SK-N-MC (cell line): Measurements from ENCODE around the gene YIPF2.

Experiments
- DNase-seq: peaks from one replicate; pipeline ENCODE4 v3.0.0-alpha.2; 2011; ENCODE audit warnings: low read depth, low spot score
- H3K27ac ChIP-seq: fragments of 200-600 bp; sonication (generic); 2 replicates; pipeline ENCODE4 v1.5.1; 2016; ENCODE audit warnings: mixed run types
- H3K36me3 ChIP-seq: fragments of 200-600 bp; sonication (generic); 2 replicates; pipeline ENCODE4 v1.6.1; 2017; ENCODE audit warnings: antibody characterized with exemption, low read length, mixed read lengths; ENCODE audit not compliant: insufficient read depth
- H3K4me3 ChIP-seq: fragments of 200-600 bp; sonication (generic); 2 replicates; pipeline ENCODE4 v1.5.1; 2016
- H3K9ac ChIP-seq: fragments of 200-600 bp; sonication (generic); 2 replicates; pipeline ENCODE4 v1.8.0; 2017; ENCODE audit warnings: mixed run types, mixed read lengths; ENCODE audit not compliant: insufficient read length
- H3K9me3 ChIP-seq: fragments of 200-600 bp; sonication (generic); 2 replicates; pipeline ENCODE4 v1.6.1; 2017; ENCODE audit warnings: low read depth, mild to moderate bottlenecking, antibody characterized with exemption, low read length, moderate library complexity, mixed read lengths
- EZH2 ChIP-seq: fragments of 200-600 bp; sonication (generic); IDR thresholded peaks from one replicate; pipeline ENCODE4 v1.6.1; 2017; ENCODE audit warnings: antibody characterized with exemption
- FOXP2 ChIP-seq: optimal IDR thresholded peaks from 2 replicates; pipeline ENCODE3; 2011; ENCODE audit warnings: mild to moderate bottlenecking, moderate library complexity; ENCODE audit not compliant: insufficient read depth; ENCODE audit errors: extremely low read length, control extremely low read depth
- POLR2AphosphoS5 ChIP-seq: IDR thresholded peaks from 2 replicates; pipeline ENCODE4 v1.6.1; 2012; ENCODE audit warnings: mild to moderate bottlenecking, low read depth, low read length, borderline replicate concordance

YIPF2 gene

GRCh38 chr19:10899151-10899653 lies 29.2 kb downstream of the YIPF2 start:
- H3K9ac ChIP-seq: no peak overlapping the region
- DNase-seq: no peak
- H3K36me3 ChIP-seq: no peaks in the 10 kb centered on the region; the same call in 1 of the 2 replicates
- no peak for TF ChIP-seq POLR2AphosphoS5
- no peak for TF ChIP-seq EZH2
- TF ChIP-seq FOXP2: no peak
- no peak overlapping the region for H3K27ac ChIP-seq
- H3K9me3 ChIP-seq: no peaks in the 10 kb centered on the region
- no peak overlapping the region for H3K4me3 ChIP-seq

GRCh38 chr19:10898633-10899032 lies 29.8 kb downstream of the YIPF2 start:
- no peak for DNase-seq
- no peak for TF ChIP-seq EZH2
- no peak for TF ChIP-seq FOXP2
- no peak for TF ChIP-seq POLR2AphosphoS5
- Histone ChIP-seq H3K9me3 (no peaks in the 10 kb centered on the region), H3K4me3 (no peak overlapping the region), H3K27ac (no peak overlapping the region), H3K9ac (no peak overlapping the region), H3K36me3 (no peaks in the 10 kb centered on the region)

GRCh38 chr19:10896851-10897526 lies 31.4 kb downstream of the YIPF2 start:
- no peak overlapping the region for H3K4me3 ChIP-seq
- H3K36me3 ChIP-seq: no peaks in the 10 kb centered on the region
- H3K9me3 ChIP-seq: no peaks in the 10 kb centered on the region
- TF ChIP-seq POLR2AphosphoS5: no peak
- H3K9ac ChIP-seq: no peak overlapping the region
- no peak overlapping the region for H3K27ac ChIP-seq
- DNase-seq: no peak

GRCh38 chr19:10895920-10896319 lies 32.5 kb downstream of the YIPF2 start:
- no peak overlapping the region for H3K4me3 ChIP-seq
- H3K9ac ChIP-seq: no peak overlapping the region
- TF ChIP-seq FOXP2 (no peak), EZH2 (no peak), POLR2AphosphoS5 (no peak)
- H3K27ac ChIP-seq: no peak overlapping the region
- H3K36me3 ChIP-seq: no peaks in the 10 kb centered on the region
- H3K9me3 ChIP-seq: no peaks in the 10 kb centered on the region
- DNase-seq: no peak

GRCh38 chr19:10895363-10895762 lies 33.1 kb downstream of the YIPF2 start:
- H3K27ac ChIP-seq: no peak overlapping the region
- no peak overlapping the region for H3K9ac ChIP-seq
- H3K4me3 ChIP-seq: no peak overlapping the region
- DNase-seq: no peak
- H3K36me3 ChIP-seq: no peaks in the 10 kb centered on the region
- H3K9me3 ChIP-seq: no peaks in the 10 kb centered on the region
- TF ChIP-seq FOXP2: no peak
- no peak for TF ChIP-seq POLR2AphosphoS5
- TF ChIP-seq EZH2: no peak

- H3K9me3 ChIP-seq: no peaks in the 10 kb centered on the region
- no peak for TF ChIP-seq EZH2
- TF ChIP-seq POLR2AphosphoS5: no peak
- no peak for TF ChIP-seq FOXP2
- H3K9ac ChIP-seq: no peak overlapping the region
These were observed 33.6 kb downstream of the YIPF2 start for GRCh38 chr19:10894911-10895213.

GRCh38 chr19:10892256-10892655 lies 36.2 kb downstream of the YIPF2 start:
- H3K4me3 ChIP-seq: no peak overlapping the region
- no peaks in the 10 kb centered on the region for H3K36me3 ChIP-seq
- no peak for TF ChIP-seq EZH2
- no peak for TF ChIP-seq FOXP2
- no peak for TF ChIP-seq POLR2AphosphoS5
- H3K9ac ChIP-seq: no peak overlapping the region
- DNase-seq: no peak
- no peaks in the 10 kb centered on the region for H3K9me3 ChIP-seq
- H3K27ac ChIP-seq: no peak overlapping the region

More at GRCh38 chr19:10894911-10895213, 33.6 kb downstream of the YIPF2 start:
- no peak for DNase-seq
- no peak overlapping the region; the same call in 1 of the 2 replicates for H3K27ac ChIP-seq
- H3K36me3 ChIP-seq: no peaks in the 10 kb centered on the region
- no peak overlapping the region for H3K4me3 ChIP-seq

GRCh38 chr19:10891405-10892086 lies 36.9 kb downstream of the YIPF2 start:
- Histone ChIP-seq H3K36me3 (no peaks in the 10 kb centered on the region), H3K9ac (no peak overlapping the region), H3K27ac (0 out of 2 replicates have a peak overlapping the region, but pooled peaks have one; percentile 38)

GRCh38 chr19:10889880-10890279 lies 38.6 kb downstream of the YIPF2 start:
- no peaks in the 10 kb centered on the region for H3K9me3 ChIP-seq
- H3K4me3 ChIP-seq: no peak overlapping the region
- H3K36me3 ChIP-seq: no peaks in the 10 kb centered on the region
- 0 out of 2 replicates have a peak overlapping the region, but pooled peaks have one; percentile 86 for H3K27ac ChIP-seq
- DNase-seq: no peak
- no peak for TF ChIP-seq EZH2
- no peak for TF ChIP-seq FOXP2
- TF ChIP-seq POLR2AphosphoS5: no peak
- no peak overlapping the region for H3K9ac ChIP-seq

More at GRCh38 chr19:10891405-10892086, 36.9 kb downstream of the YIPF2 start:
- Histone ChIP-seq H3K4me3 (no peak overlapping the region), H3K9me3 (no peaks in the 10 kb centered on the region)
- TF ChIP-seq EZH2 (no peak), FOXP2 (no peak), POLR2AphosphoS5 (no peak)
- no peak for DNase-seq
